Measurements from ENCODE around the gene HIGD1A. TPM values are rescaled to one million over a fixed set of nuclear protein-coding genes. Genes with fewer than 3 reads are reported as not detected.

The HIGD1A gene
- total RNA-seq, 1 donor from 2014 or later = 190 TPM

- no peak for TF ChIP-seq CTCF (IDR thresholded peaks at IDR 0.05; ENCODE audit: insufficient read depth, low read length, poor library complexity, severe bottlenecking)
- no peaks in the 10 kb centered on the region for H3K36me3 ChIP-seq (ENCODE audit: control insufficient read depth, insufficient read depth, low read length)
- no peaks in the 10 kb centered on the region for H3K27me3 ChIP-seq (ENCODE audit: control insufficient read depth, insufficient read depth, low read length)
- DNase-seq (ENCODE audit: low read depth) = no peak
- H3K4me3 ChIP-seq (ENCODE audit: low read depth, low read length) = no peak overlapping the region
Measured at GRCh38 chr3:42843713-42844411, 39.6 kb upstream of the HIGD1A start.

DNA sequence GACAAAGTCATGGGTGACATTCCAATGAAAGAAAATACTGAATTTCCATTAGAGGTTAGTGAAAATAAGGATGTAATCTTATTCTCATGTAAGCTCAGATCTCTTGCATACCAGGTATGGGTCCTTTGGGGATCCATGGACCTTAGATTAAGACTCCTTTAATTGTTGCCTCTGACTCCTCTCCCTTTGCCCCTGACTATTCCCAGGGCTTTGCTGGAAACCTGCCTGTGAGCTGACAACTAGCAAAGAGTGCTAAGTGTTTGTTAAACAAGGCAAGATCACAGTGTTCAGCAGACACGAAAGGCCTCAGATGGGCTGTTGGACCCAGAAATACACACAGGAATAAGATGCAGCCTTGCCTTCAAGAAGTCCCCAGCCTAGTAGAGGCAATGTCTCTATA is 37.0 kb upstream of the HIGD1A start:
- no peak overlapping the region for H3K4me3 ChIP-seq (ENCODE audit: low read depth, low read length)
- H3K27me3 ChIP-seq (ENCODE audit: control insufficient read depth, insufficient read depth, low read length) = no peaks in the 10 kb centered on the region
- H3K36me3 ChIP-seq (ENCODE audit: control insufficient read depth, insufficient read depth, low read length) = no peaks in the 10 kb centered on the region
- DNase-seq (ENCODE audit: low read depth) = no peak
- TF ChIP-seq CTCF (IDR thresholded peaks at IDR 0.05; ENCODE audit: insufficient read depth, low read length, poor library complexity, severe bottlenecking) = no peak

- H3K36me3 ChIP-seq (ENCODE audit: control insufficient read depth, insufficient read depth, low read length) = no peaks in the 10 kb centered on the region
- DNase-seq (ENCODE audit: low read depth) = no peak
- H3K27me3 ChIP-seq (ENCODE audit: control insufficient read depth, insufficient read depth, low read length) = no peaks in the 10 kb centered on the region
- H3K4me3 ChIP-seq (ENCODE audit: low read depth, low read length) = no peak overlapping the region
- TF ChIP-seq CTCF (IDR thresholded peaks at IDR 0.05; ENCODE audit: insufficient read depth, low read length, poor library complexity, severe bottlenecking) = peak; percentile 68
Measured at GRCh38 chr3:42839616-42840015, 35.3 kb upstream of the HIGD1A start.

- no peak for DNase-seq (ENCODE audit: low read depth)
- Histone ChIP-seq H3K36me3 (ENCODE audit: control insufficient read depth, insufficient read depth, low read length) (no peaks in the 10 kb centered on the region), H3K27me3 (ENCODE audit: control insufficient read depth, insufficient read depth, low read length) (no peaks in the 10 kb centered on the region), H3K4me3 (ENCODE audit: low read depth, low read length) (no peak overlapping the region)
- TF ChIP-seq CTCF (IDR thresholded peaks at IDR 0.05; ENCODE audit: insufficient read depth, low read length, poor library complexity, severe bottlenecking) = no peak
Measured at GRCh38 chr3:42838571-42838970, 34.3 kb upstream of the HIGD1A start.

DNA sequence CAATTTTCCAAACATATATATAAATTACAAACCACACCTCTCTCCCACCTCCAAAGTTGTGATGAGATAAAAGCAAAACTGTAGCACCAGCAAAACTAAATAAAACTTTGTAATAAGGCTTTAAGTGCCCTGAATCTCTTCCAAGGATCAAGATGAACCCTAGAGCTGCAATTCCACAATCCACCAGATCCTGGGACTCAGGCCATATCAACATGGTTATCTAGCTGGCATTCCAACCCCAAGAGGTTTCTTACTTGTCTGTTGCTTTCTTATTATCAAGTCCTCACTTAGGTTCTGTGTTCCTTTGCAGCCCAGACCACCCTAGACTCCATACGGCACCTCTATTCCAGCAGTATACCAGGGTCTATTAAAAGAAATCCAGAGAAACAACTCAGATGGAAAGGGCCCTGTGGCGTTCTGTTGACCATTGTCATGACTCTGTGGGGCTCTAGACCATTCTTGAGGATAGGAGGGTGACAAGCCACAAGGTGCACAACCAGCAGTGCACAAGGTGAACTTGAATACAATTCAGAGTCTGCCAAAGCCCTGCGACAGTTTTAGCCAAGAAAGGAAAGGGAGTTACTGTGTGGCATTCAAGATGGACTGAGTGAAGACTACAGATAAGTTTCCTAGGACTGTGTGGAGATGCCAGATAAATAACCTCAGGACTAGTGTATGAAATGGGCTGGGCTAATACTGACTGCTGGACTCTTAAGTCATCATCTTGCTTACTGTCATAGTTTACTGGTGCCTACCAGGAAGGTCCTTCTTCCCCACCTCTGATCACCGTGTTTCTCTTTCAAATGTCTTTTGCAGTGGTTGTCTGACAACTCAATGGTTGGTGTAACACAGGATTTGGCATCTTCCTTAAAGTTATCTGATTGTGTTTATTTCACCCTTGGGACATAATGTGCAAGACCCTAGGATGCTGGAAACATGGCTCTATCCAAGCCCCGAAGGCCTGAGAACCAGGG is 32.1 kb upstream of the HIGD1A start:
- Histone ChIP-seq H3K36me3 (ENCODE audit: control insufficient read depth, insufficient read depth, low read length) (no peaks in the 10 kb centered on the region), H3K4me3 (ENCODE audit: low read depth, low read length) (no peak overlapping the region), H3K27me3 (ENCODE audit: control insufficient read depth, insufficient read depth, low read length) (no peaks in the 10 kb centered on the region)
- DNase-seq (ENCODE audit: low read depth) = no peak
- no peak for TF ChIP-seq CTCF (IDR thresholded peaks at IDR 0.05; ENCODE audit: insufficient read depth, low read length, poor library complexity, severe bottlenecking)
